HL-60/S4 treated with phorbol 12-myristate 13-acetate at 8.2 ng/mL for 4 days and 3 days (cell line): ENCODE data around the gene TCIRG1.

Experiments
- in situ Hi-C: fragments of 300-500 bp; cut with MboI; formaldehyde crosslinking; loops from 2 replicates; pipeline ENCODE4 v1.15.0; 2022; ENCODE audit warnings: low sequenced_read_pairs

Gene TCIRG1

GRCh38 chr11:68006606-68007166, 32.1 kb upstream of the TCIRG1 start:
- in situ Hi-C loops: no loop called here

GRCh38 chr11:68007498-68008380, 31.1 kb upstream of the TCIRG1 start:
- in situ Hi-C loops: no loop called here

- in situ Hi-C loops: no loop called here
Measured at GRCh38 chr11:68008381-68009337, 30.2 kb upstream of the TCIRG1 start.

GRCh38 chr11:68009391-68010089, 29.3 kb upstream of the TCIRG1 start:
- in situ Hi-C loops: no loop called here

- in situ Hi-C loops: no loop called here
Measured at GRCh38 chr11:68010090-68011041, 28.5 kb upstream of the TCIRG1 start, which contains the start of gene ALDH3B1. Gene ALDH3B1, plus strand, starts transcription at chr11:68010327. Its CDS starts 4,971 bp downstream, at chr11:68015298.

- in situ Hi-C loops: no loop called here
Measured at GRCh38 chr11:68011051-68011943, 27.5 kb upstream of the TCIRG1 start.

- in situ Hi-C loops: no loop called here
Measured at GRCh38 chr11:68012044-68012842, 26.6 kb upstream of the TCIRG1 start.

GRCh38 chr11:68012843-68013610, 25.8 kb upstream of the TCIRG1 start:
- in situ Hi-C loops: no loop called here

- in situ Hi-C loops: no loop called here
Measured at GRCh38 chr11:68013611-68014156, 25.1 kb upstream of the TCIRG1 start.

- in situ Hi-C loops: no loop called here
Measured at GRCh38 chr11:68014157-68014946, 24.5 kb upstream of the TCIRG1 start.

- in situ Hi-C loops: no loop called here
Measured at GRCh38 chr11:68014947-68015447, 23.8 kb upstream of the TCIRG1 start.

GRCh38 chr11:68015467-68015866, 23.4 kb upstream of the TCIRG1 start:
- in situ Hi-C loops: no loop called here

GRCh38 chr11:68016161-68016903, 22.5 kb upstream of the TCIRG1 start:
- in situ Hi-C loops: no loop called here

GRCh38 chr11:68016904-68017817, 21.7 kb upstream of the TCIRG1 start:
- in situ Hi-C loops: no loop called here
